Activated CD4-positive, alpha-beta T cell treated with anti-CD3 and anti-CD28 coated beads for 48 hours (primary cell): ENCODE data around the gene JUND.

ENCODE experiments used
- DNase-seq: peaks from one replicate; pipeline ENCODE4 v3.0.0-alpha.2; 2020

Gene JUND

GRCh38 chr19:18289471-18290301 lies 8.3 kb upstream of the JUND start:
- no peak for DNase-seq

DNA sequence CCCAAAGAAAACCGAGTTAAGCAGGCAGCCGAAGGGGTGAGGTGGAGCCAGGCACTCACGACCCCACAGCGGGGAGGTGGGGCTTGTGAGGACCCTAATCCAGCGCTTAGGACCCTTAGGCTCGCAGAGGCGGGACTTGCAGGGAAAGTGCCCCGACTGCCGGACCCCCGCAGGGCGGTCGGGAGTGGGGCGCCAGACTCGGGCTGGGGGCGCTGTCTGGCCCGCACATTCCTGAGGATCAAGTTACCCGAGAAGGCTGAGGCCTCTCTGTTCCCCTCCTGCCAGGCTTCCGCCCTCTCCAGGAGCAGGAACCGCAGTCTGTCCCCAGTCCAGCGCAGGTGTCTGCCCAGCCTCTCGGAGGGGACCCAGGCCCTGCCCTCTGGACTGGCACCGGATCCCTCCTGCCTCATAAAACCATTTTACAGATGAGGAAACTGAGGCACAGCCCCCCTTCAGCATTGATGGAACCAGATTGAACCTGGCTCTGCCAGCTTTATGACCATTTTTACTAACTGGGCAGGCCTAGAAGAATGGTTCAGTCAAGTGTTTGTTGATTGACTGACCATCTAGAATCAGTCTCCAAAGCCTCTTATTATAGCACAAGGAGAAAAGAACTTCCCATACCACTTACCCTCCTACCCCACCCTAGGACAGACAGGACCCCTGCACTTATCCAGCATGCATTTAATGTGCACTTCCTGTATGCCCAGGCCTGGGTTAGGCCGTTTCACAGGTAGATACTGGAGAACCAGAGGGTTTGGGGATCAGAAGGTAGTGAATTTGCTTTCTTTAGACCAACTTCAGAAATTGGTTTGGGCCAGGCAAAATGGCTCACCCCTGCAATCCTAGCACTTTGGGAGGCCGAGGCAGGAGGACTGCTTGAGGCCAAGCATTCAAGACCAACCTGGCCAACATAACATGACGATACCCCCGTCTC lies 6.7 kb upstream of the JUND start:
- no peak for DNase-seq

DNA sequence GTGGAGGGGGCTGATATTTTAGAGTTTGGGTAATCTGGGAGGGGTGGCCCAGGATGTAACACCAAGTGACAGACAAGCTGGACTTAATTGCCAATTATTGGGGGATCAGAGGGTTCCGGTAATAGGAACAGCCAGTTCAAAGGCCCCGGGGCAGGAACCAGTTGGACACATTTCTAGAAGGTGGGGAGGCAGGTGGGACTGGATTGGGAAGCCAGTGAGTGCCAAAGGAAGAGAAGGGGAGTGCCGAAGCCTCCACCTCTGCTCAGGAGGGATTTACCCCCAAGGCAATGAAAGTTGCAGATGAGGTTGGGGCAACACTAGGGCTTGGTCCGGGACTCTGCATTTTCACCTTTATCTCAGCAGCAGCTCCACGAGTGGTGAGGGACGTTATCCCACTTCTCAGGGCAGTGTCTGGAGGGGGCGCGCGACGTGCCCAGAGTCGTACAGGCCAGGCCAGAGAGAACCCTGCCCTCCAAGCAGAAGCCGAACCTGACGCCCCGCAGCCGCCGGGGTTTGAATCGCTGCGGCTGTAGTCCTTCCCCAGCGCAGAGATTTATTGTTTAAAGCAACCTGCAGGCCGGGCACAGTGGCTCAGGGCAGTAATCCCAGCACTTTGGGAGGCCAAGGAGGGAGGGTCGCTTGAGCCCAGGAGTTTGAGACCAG lies 5.7 kb upstream of the JUND start:
- no peak for DNase-seq

DNA sequence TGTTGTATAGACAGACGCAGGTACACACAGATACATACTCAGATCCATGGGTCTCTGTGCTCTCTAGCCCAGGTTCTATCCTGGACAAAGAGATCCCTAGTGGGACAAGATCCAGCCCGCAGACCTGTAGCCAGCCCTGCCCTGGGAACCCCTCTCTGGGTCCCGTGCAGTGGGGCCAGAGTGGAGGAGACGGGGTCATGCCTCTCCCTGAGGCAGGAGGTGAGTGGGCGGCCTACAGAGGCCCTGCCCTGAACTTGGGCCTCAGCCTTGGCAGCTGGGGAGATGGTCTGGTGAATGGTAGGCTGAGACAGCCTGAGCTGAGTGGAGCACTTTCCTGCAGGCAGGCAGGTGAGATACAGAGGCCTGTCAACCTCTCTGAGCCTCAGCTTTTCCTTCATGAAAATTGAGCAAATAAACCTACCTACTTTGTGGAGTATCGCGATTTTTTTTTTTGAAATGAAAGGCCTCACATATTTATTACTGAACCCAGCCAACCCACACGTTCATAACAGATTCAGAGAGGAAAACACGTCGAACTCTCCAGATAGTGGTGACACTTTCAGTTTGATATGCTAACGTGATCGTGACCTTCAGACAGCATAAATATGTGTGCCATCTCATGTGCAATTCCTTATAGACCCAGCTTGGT lies 3.4 kb upstream of the JUND start:
- DNase-seq: peak; percentile 78

DNA sequence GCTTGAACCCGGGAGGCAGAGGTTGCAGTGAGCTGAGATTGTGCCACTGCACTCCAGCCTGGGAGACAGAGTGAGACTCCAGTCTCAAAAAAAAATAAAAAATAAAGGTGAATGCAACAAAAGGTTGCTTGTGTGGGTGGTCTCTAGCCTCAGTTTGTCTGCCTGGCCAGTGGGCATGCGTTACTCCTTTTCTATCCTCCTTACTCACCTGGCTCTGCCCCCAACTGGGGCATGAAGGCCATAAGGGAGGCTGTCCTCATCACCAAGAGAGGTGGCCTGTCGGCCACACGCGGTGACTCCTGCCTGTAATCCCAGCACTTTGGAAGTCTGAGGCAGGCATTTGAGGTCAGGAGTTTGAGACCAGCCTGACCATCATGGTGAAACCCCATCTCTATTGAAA lies 1.9 kb upstream of the JUND start:
- no peak for DNase-seq

DNA sequence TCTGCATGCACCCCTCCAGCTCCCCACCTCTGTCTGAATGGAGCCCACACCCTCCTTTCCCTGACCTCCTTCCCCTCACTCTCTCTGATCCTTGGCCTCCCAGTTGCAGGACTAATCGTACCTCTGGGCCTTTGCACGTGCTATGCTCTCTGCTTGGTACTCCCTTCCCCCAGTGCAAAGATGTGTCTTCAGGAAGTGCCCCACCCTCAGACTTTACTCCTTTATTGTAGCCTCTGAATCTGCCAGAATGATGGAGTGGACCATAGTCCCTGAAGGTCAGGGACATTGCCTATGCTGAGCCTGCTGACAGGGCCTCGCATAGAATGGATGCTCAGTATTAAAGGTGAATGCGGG lies 1.3 kb upstream of the JUND start:
- peak; percentile 48 for DNase-seq

GRCh38 chr19:18282021-18282787 lies 782 bp upstream of the JUND start:
- peak; percentile 52 for DNase-seq

GRCh38 chr19:18280247-18281081 lies 958 bp downstream of the JUND start:
- DNase-seq: peak; percentile 78

GRCh38 chr19:18279516-18280246 lies 1.7 kb downstream of the JUND start:
- peak; percentile 93 for DNase-seq

DNA sequence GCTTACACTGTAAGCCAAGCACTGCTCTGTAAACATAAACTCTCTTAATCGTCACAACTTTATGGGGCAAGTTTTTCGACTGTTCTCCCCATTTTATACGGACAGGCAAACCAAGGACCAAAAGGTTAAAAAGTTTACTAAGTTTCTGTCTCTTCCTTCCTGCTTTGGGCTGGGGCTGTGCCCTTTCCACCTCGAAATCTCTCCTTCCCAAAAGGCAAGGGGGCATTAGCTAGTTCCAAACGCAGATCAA lies 2.2 kb downstream of the JUND start:
- no peak for DNase-seq

GRCh38 chr19:18278521-18279265 lies 2.7 kb downstream of the JUND start:
- peak; percentile 71 for DNase-seq

DNA sequence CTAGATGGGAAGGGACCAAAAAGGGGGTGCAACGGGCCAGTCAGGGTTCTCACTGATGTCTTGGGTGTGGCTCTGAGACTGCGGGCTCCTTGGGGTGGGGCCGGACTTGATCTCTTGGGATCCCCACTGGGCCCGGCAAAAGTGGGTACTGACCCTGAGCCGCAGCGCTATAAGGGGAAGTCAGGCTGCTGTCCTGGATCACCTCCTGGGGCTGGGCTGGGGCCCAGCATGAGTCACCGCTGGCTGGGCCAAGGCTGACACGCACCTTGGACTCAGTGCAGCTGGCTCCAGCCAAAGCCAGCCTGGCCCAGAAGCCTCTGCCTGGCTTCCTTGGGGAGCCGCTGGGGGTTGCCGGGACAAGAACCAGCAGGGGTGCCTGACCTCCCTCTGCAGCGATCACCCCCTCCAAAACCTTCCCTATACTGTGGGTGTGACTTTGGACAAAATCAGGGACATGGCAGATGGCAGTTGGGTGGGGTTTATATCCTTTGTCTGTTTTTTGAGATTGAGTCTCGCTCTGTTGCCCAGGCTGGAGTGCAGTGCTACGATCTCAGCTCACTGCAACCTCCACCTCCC lies 6.6 kb downstream of the JUND start:
- no peak for DNase-seq

DNA sequence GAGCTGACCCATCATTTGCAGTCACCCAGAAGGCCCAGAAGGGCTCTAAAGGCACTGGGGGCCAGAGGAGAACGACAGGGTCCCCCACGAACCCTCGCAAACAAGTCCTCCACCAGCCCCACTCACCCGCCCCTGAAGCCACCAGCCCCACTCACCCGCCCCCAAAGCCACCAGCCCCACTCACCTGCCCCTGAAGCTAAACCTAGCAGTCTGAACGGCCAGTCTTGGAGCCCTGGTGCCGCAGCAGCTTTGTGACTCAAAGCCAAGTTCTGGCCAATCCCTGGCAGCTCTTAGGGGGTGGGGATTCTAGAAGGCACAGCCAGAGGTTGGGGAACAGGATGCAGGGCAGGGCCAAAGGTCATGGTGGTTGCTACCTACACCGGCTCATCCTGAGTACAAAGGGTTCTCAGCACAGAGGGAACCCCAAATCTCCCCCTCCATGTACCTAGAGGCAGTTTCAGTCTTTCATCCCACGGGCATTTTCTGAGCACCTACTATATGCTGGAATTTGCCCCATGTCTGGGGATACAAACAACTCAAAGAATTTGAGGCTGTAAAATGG lies 7.1 kb downstream of the JUND start, which contains the start of gene IQCN:
Gene IQCN, minus strand, starts transcription at position 234 of the 562 bp plus-strand sequence. CDS start 4,974 bp downstream, outside the sequence.
- peak; percentile 43 for DNase-seq

DNA sequence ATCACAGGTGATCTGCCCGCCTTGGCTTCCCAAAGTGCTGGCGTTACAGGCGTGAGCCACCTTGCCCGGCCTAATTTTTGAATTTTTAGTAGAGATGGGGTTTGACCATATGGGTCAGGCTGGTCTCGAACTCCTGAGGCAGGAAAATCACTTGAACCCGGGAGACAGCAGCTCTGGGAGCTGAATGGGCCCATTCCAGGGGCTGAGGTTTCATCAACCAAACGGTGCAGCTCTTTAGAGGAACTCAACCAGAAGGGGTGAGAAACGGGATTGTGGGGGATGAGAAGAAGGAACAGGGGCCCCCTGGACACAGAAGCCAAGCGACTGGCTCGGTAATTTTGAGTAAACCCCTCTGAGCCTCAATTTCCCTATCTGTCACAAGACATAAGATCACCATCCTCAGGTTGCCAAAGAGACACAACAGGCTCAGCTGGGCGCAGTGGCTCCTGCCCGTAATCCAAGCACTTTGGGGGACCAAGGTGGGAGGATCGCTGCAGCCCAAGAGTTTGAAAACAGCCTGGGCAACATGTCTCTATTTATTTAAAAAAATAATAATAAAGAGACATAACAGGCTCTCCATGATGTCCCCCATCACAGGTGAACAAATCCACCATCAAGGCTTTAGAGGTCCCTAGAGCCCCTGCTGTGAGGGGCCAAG lies 7.7 kb downstream of the JUND start:
- no peak for DNase-seq

- no peak for DNase-seq
These were observed 10.0 kb downstream of the JUND start for GRCh38 chr19:18271433-18271841.

- DNase-seq: no peak
These were observed 11.1 kb downstream of the JUND start for GRCh38 chr19:18270326-18270725.

- no peak for DNase-seq
These were observed 12.2 kb downstream of the JUND start for GRCh38 chr19:18269070-18269723.
